ENCODE data around the gene TYSND1.

- TF ChIP-seq POLR2AphosphoS5 (IDR thresholded peaks at IDR 0.05): no peak
- TF ChIP-seq POLR2A (IDR thresholded peaks at IDR 0.05): no peak
- TF ChIP-seq CTCF (IDR thresholded peaks at IDR 0.05): no peak
- no peak for TF ChIP-seq EP300 (IDR thresholded peaks at IDR 0.05; ENCODE audit: low read depth)
Observed at GRCh38 chr10:70186571-70186970, 40.1 kb upstream of the TYSND1 start.

All from transverse colon (tissue), 4 donors.